Breast epithelium (tissue), 4 donors: Measurements from ENCODE around the gene KIAA0408. TPM values are rescaled to one million over a fixed set of nuclear protein-coding genes. Genes with fewer than 3 reads are reported as not detected.
A peak's percentile ranks its signal among the peaks of the same experiment; 100 is the strongest.

Experiments
- DNase-seq, 2 donors: peaks; one replicate each; pipeline ENCODE4 v3.0.0-alpha.2; 2019; ENCODE audit warnings: low spot score in 2 of 2
- H3K27ac ChIP-seq, 2 donors: fragments of 200-600 bp; sonication (generic) in 1 of 2; one replicate each; pipeline ENCODE4 v1.5.1; 2016 to 2019; ENCODE audit warnings: mild to moderate bottlenecking in 1 of 2
- H3K27me3 ChIP-seq, 2 donors: fragments of 200-600 bp; sonication (generic) in 1 of 2; one replicate each; pipeline versions ENCODE4 v1.5.1 to v1.6.0; 2017 to 2019; ENCODE audit warnings: control low read depth in 1 of 2, mild to moderate bottlenecking in 1 of 2
- H3K36me3 ChIP-seq: fragments of 200-600 bp; one replicate; pipeline ENCODE4 v1.5.1; 2019
- H3K4me1 ChIP-seq, 2 donors: fragments of 200-600 bp; sonication (generic); one replicate each; pipeline ENCODE4 v1.5.1; 2016 to 2019; ENCODE audit warnings: control low read depth in 1 of 2
- H3K4me3 ChIP-seq, 3 donors: fragments of 200-600 bp; sonication (generic); 1 replicate in 2 of 3; 2 replicates in 1 of 3; pipeline ENCODE4 v1.5.1; 2016 to 2019; ENCODE audit warnings: mild to moderate bottlenecking in 3 of 3, moderate library complexity in 2 of 3
- H3K9me3 ChIP-seq, 2 donors: fragments of 200-600 bp; sonication (generic) in 1 of 2; one replicate each; pipeline ENCODE4 v1.5.1; 2016 to 2019; ENCODE audit warnings: control low read depth in 1 of 2
- CTCF ChIP-seq, 3 donors: fragments of 450-650 bp; IDR thresholded peaks; one replicate each; pipeline ENCODE4 v1.5.1; 2016 to 2017; ENCODE audit warnings: antibody characterized with exemption in 3 of 3, mild to moderate bottlenecking in 3 of 3, moderate library complexity in 3 of 3
- POLR2A ChIP-seq: fragments of 450-650 bp; IDR thresholded peaks from one replicate; pipeline ENCODE4 v1.6.1; 2016; ENCODE audit warnings: antibody characterized with exemption, mild to moderate bottlenecking, moderate library complexity
- POLR2AphosphoS5 ChIP-seq, 3 donors: sonication (generic); formaldehyde crosslinking; IDR thresholded peaks; one replicate each; pipeline ENCODE4 v1.6.1; 2017; ENCODE audit warnings: antibody characterized with exemption in 3 of 3
- intact Hi-C: fragments of 100-400 bp; cut with DNase I; formaldehyde crosslinking; loops from one replicate; pipeline ENCODE4 v1.15.1; 2023; ENCODE audit warnings: low total_unique reads
- total RNA-seq, 3 donors: library from RNA; depleted of rRNA; stranded (reverse); fragments of >200 nt; gene quantifications; one replicate each; pipeline ENCODE4 v1.1.0, GENCODE V29; 2016

Gene KIAA0408
- total RNA-seq, 3 donors from 2014 or later = 2.2 to 42.7 (median 3.3) TPM

GRCh38 chr6:127494240-127494767 is 35.1 kb upstream of the KIAA0408 start:
- no peak for DNase-seq
- H3K9me3 ChIP-seq = peaks cover 0 to 4% of the 10 kb centered on the region in 2 donors
- no peak overlapping the region for H3K4me3 ChIP-seq
- H3K36me3 ChIP-seq = no peaks in the 10 kb centered on the region
- no peaks in the 10 kb centered on the region for H3K27me3 ChIP-seq
- no peaks in the 10 kb centered on the region for H3K4me1 ChIP-seq
- TF ChIP-seq CTCF (IDR thresholded peaks at IDR 0.05) (no peak), POLR2AphosphoS5 (IDR thresholded peaks at IDR 0.05) (no peak), POLR2A (no peak)
- intact Hi-C loops = no loop called here
- no peak overlapping the region for H3K27ac ChIP-seq

GRCh38 chr6:127489248-127489647 is 30.1 kb upstream of the KIAA0408 start:
- H3K9me3 ChIP-seq = peaks cover 0 to 4% of the 10 kb centered on the region in 2 donors
- no peaks in the 10 kb centered on the region for H3K27me3 ChIP-seq
- H3K4me3 ChIP-seq = no peak overlapping the region
- no peak overlapping the region for H3K27ac ChIP-seq
- TF ChIP-seq POLR2A = no peak
- no peak for TF ChIP-seq CTCF (IDR thresholded peaks at IDR 0.05)
- TF ChIP-seq POLR2AphosphoS5 (IDR thresholded peaks at IDR 0.05) = no peak
- no peaks in the 10 kb centered on the region for H3K36me3 ChIP-seq
- H3K4me1 ChIP-seq = no peaks in the 10 kb centered on the region
- DNase-seq = no peak
- intact Hi-C loops = no loop called here

- no peaks in the 10 kb centered on the region for H3K27me3 ChIP-seq
- peaks cover 0 to 4% of the 10 kb centered on the region in 2 donors for H3K9me3 ChIP-seq
- TF ChIP-seq CTCF (IDR thresholded peaks at IDR 0.05) (no peak), POLR2A (no peak), POLR2AphosphoS5 (IDR thresholded peaks at IDR 0.05) (no peak)
- no peak overlapping the region for H3K4me3 ChIP-seq
- no peaks in the 10 kb centered on the region for H3K4me1 ChIP-seq
- DNase-seq = no peak
- intact Hi-C loops = no loop called here
- H3K27ac ChIP-seq = no peak overlapping the region
- H3K36me3 ChIP-seq = no peaks in the 10 kb centered on the region
These were observed 27.7 kb upstream of the KIAA0408 start for GRCh38 chr6:127486934-127487333.

GRCh38 chr6:127484212-127484863 is 25.1 kb upstream of the KIAA0408 start:
- Histone ChIP-seq H3K4me3 (peak overlapping the region in 1 of 3 donors; percentile 22), H3K27ac (no peak overlapping the region), H3K9me3 (no peaks in the 10 kb centered on the region), H3K36me3 (no peaks in the 10 kb centered on the region), H3K27me3 (no peaks in the 10 kb centered on the region), H3K4me1 (no peaks in the 10 kb centered on the region)
- DNase-seq = no peak
- no peak for TF ChIP-seq POLR2AphosphoS5 (IDR thresholded peaks at IDR 0.05)
- no peak for TF ChIP-seq POLR2A
- no peak for TF ChIP-seq CTCF (IDR thresholded peaks at IDR 0.05)
- intact Hi-C loops = no loop called here

GRCh38 chr6:127483399-127484055 is 24.3 kb upstream of the KIAA0408 start:
- H3K4me3 ChIP-seq = peak overlapping the region in 1 of 3 donors; percentile 22
- TF ChIP-seq POLR2A (no peak), POLR2AphosphoS5 (IDR thresholded peaks at IDR 0.05) (no peak), CTCF (IDR thresholded peaks at IDR 0.05) (no peak)
- no peak for DNase-seq
- no peak overlapping the region for H3K27ac ChIP-seq
- H3K36me3 ChIP-seq = no peaks in the 10 kb centered on the region
- no peaks in the 10 kb centered on the region for H3K9me3 ChIP-seq
- H3K27me3 ChIP-seq = no peaks in the 10 kb centered on the region
- intact Hi-C loops = no loop called here
- no peaks in the 10 kb centered on the region for H3K4me1 ChIP-seq
